ENCODE measurements around the gene KRTCAP3.
A peak's percentile ranks its signal among the peaks of the same experiment; 100 is the strongest.

KRTCAP3 gene

GRCh38 chr2:27441226-27441926 is 805 bp upstream of the KRTCAP3 start:
- DNase-seq (ENCODE audit: low spot score) = no peak

- no peak for DNase-seq (ENCODE audit: low spot score)
Measured at GRCh38 chr2:27442920-27443282, 720 bp downstream of the KRTCAP3 start.

GRCh38 chr2:27445155-27445554 is 3.0 kb downstream of the KRTCAP3 start:
- no peak for DNase-seq (ENCODE audit: low spot score)

GRCh38 chr2:27445615-27446014 is 3.4 kb downstream of the KRTCAP3 start:
- DNase-seq (ENCODE audit: low spot score) = no peak

- DNase-seq (ENCODE audit: low spot score) = no peak
Measured at GRCh38 chr2:27446057-27446456, 3.9 kb downstream of the KRTCAP3 start.

GRCh38 chr2:27448381-27448780 is 6.2 kb downstream of the KRTCAP3 start:
- no peak for DNase-seq (ENCODE audit: low spot score)

GRCh38 chr2:27451095-27451494 is 8.9 kb downstream of the KRTCAP3 start:
- no peak for DNase-seq (ENCODE audit: low spot score)

GRCh38 chr2:27453968-27454367 is 11.8 kb downstream of the KRTCAP3 start:
- no peak for DNase-seq (ENCODE audit: low spot score)

- no peak for DNase-seq (ENCODE audit: low spot score)
Measured at GRCh38 chr2:27461118-27461517, 18.9 kb downstream of the KRTCAP3 start.

GRCh38 chr2:27464443-27464842 is 22.3 kb downstream of the KRTCAP3 start:
- no peak for DNase-seq (ENCODE audit: low spot score)

- DNase-seq (ENCODE audit: low spot score) = no peak
Measured at GRCh38 chr2:27471961-27472360, 29.8 kb downstream of the KRTCAP3 start.

- no peak for DNase-seq (ENCODE audit: low spot score)
Measured at GRCh38 chr2:27485496-27485895, 43.3 kb downstream of the KRTCAP3 start.

GRCh38 chr2:27489118-27489497 is 46.9 kb downstream of the KRTCAP3 start:
- DNase-seq (ENCODE audit: low spot score) = no peak

- DNase-seq (ENCODE audit: low spot score) = peak; percentile 97
Measured at GRCh38 chr2:27489498-27490397, 47.6 kb downstream of the KRTCAP3 start, which contains the start of gene IFT172. Gene IFT172, minus strand, starts transcription at chr2:27489743. Its CDS starts 90 bp downstream, at chr2:27489653.

- no peak for DNase-seq (ENCODE audit: low spot score)
Measured at GRCh38 chr2:27492557-27492956, 50.4 kb downstream of the KRTCAP3 start.

GRCh38 chr2:27493948-27494283 is 51.7 kb downstream of the KRTCAP3 start:
- no peak for DNase-seq (ENCODE audit: low spot score)
